ENCODE data around the gene AFF4.

Gene AFF4

DNA sequence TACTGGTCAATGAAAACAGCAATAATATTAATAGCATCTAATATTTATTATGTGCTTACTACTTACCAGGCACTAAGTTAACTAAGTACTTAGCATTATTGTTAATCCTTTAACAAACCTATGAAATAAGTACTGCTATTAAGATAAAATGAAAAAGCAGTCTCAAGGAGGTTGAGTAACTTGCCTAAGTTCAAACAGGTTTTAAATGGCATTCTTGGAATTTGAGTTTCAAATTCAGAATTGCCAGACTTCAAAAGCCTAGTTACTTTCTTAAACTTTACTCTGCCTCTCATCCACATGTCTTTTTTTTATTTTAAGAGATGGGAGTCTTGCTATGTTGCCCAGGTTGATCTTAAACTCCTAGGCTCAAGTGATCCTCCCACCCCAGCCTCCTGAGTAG is 73.9 kb downstream of the AFF4 start:
- no peak overlapping the region for H3K4me3 ChIP-seq (replicated peaks in 1 of 2; ENCODE audit: low read depth in 2 of 2, low read length in 2 of 2)
- TF ChIP-seq, protein P1, sequence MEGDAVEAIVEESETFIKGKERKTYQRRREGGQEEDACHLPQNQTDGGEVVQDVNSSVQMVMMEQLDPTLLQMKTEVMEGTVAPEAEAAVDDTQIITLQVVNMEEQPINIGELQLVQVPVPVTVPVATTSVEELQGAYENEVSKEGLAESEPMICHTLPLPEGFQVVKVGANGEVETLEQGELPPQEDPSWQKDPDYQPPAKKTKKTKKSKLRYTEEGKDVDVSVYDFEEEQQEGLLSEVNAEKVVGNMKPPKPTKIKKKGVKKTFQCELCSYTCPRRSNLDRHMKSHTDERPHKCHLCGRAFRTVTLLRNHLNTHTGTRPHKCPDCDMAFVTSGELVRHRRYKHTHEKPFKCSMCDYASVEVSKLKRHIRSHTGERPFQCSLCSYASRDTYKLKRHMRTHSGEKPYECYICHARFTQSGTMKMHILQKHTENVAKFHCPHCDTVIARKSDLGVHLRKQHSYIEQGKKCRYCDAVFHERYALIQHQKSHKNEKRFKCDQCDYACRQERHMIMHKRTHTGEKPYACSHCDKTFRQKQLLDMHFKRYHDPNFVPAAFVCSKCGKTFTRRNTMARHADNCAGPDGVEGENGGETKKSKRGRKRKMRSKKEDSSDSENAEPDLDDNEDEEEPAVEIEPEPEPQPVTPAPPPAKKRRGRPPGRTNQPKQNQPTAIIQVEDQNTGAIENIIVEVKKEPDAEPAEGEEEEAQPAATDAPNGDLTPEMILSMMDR (IDR thresholded peaks at IDR 0.05; ENCODE audit: low read depth, low read length): no peak
- no peak for DNase-seq (ENCODE audit: low read depth in 2 of 2)

DNA sequence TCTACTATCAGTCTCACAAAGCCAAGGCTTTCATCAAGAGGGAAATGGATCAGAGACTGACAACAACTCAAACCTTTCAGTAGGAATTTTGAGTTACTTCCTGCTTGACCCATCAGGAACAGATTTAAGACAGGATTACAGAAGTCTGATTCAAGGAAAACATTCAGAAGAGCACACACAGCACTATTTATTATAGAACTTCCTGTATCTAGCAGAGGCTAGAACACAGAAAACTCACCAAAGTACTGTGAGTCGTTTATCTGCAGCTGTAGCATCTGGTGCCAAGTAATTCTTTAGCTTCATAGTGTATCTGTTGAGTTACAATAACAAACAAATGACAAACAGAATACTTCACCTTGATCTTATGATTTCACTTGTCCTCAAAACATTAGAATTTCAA is 76.2 kb downstream of the AFF4 start:
- no peak overlapping the region for H3K4me3 ChIP-seq (replicated peaks in 1 of 2; ENCODE audit: low read depth in 2 of 2, low read length in 2 of 2)
- no peak for DNase-seq (ENCODE audit: low read depth in 2 of 2)
- TF ChIP-seq, protein P1 (IDR thresholded peaks at IDR 0.05; ENCODE audit: low read depth, low read length): no peak

DNA sequence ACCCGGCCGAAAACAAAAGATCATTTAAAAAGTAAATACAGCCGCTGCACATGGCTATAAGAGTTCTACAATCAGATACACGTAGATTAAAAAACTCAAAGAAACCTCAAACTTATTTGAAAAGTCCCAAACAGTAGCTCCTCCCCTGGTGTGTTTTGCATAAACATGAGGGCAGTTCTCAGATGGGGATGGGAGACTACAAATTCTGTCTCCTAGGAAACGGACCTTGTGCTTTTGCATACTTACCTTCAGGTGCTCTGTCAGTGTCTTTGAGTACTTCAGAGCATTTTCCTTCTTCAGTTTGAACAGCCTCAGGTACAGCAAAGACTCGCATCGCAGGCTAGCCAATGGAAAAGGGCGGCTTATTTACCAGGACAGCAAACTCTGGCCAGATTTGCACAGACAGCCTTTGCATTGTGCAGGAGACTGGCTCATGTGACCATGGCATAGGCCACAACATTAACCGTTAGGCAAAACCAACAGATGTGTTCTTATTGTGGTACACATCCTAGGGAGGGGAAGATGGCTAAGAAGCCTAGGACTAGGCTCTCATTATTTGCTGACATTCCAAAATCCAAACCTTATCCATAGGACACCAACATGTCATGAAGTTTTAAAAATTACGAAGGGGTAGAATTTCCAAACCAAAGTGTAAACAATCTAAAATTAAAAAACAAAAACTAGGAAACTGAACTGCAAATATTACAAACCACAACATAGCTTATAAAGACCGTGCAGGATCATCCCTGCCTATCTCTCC is 77.2 kb downstream of the AFF4 start:
- no peak for DNase-seq (ENCODE audit: low read depth in 2 of 2)
- TF ChIP-seq, protein P1 (IDR thresholded peaks at IDR 0.05; ENCODE audit: low read depth, low read length): no peak
- H3K4me3 ChIP-seq (replicated peaks in 1 of 2; ENCODE audit: low read depth in 2 of 2, low read length in 2 of 2): no peak overlapping the region

DNA sequence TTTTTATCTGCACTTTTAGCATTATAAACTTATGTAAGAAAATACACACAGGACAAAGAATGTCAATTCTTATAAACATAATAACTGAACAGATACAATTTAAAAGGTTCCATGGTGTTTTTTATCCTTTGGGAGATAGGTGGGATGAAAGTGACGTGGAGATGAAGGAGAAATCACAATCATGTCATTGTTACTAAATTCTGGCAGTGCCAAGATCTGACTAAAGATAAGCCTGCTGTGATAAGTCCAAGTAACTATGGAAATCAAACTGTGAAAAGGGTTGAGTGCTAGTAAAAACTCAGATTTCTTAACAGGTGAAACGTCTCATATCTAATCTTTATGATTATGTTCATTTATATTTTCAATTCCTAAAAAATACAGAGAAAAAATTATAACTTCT is 78.9 kb downstream of the AFF4 start:
- no peak overlapping the region for H3K4me3 ChIP-seq (replicated peaks in 1 of 2; ENCODE audit: low read depth in 2 of 2, low read length in 2 of 2)
- TF ChIP-seq, protein P1 (IDR thresholded peaks at IDR 0.05; ENCODE audit: low read depth, low read length): no peak
- no peak for DNase-seq (ENCODE audit: low read depth in 2 of 2)

DNA sequence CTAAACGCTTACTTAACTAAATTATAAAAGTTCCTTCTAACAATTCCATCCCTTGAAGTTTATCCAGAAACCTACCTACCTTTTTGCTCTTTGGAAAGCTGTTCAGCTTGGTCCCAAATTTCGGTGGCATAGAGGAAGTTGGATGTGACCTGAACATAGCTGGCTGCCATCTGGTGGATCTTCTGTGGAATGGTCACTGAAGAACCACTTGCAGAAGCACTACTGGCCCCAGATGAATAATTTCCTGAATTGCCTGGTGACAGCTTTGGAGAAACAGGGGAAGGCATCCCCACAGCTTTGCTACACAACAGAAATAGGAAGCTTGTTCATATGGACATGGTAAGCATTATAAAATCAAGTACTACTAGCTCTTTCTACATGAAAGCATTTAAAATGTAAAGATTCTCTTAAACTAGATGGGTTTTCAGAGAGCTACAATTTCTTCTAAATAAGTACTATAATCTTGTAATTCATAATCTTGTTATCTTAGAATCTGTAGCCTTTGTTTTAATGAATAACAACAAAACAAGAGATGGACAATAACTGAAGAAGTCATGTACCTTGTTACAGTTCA is 80.1 kb downstream of the AFF4 start:
- DNase-seq (ENCODE audit: low read depth in 2 of 2): peak; percentile 81 to 82
- H3K4me3 ChIP-seq (replicated peaks in 1 of 2; ENCODE audit: low read depth in 2 of 2, low read length in 2 of 2): no peak overlapping the region
- TF ChIP-seq, protein P1 (IDR thresholded peaks at IDR 0.05; ENCODE audit: low read depth, low read length): peak; percentile 75

DNA sequence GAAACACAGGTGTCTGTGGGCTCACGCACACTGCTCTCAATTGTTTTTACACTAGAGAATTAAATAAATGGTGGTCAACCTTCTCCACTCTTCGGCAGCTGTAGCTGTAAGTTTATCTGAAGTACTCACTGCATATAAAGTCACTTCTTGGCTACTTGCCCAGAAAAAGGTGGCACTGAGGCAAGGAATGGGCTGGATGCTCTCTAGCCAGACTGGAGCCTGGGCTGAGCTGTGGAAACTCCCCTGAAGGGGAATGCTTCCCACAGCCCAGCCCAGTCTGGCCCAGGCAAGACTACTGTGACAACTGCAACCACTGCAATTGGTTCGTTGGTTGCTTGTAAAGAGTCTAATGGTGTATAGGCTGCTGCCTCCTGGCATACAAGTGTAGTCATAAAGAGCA is 85.5 kb downstream of the AFF4 start:
- TF ChIP-seq, protein P1 (IDR thresholded peaks at IDR 0.05; ENCODE audit: low read depth, low read length): no peak

More for the DNA sequence above, 85.5 kb downstream of the AFF4 start:
- peak; percentile 44 to 49 for DNase-seq (ENCODE audit: low read depth in 2 of 2)
- H3K4me3 ChIP-seq (replicated peaks in 1 of 2; ENCODE audit: low read depth in 2 of 2, low read length in 2 of 2): no peak overlapping the region
